ENCODE data around the gene CXCR5.

Gene CXCR5

GRCh38 chr11:118924591-118925585 lies 41.2 kb downstream of the CXCR5 start (continued):
- TF ChIP-seq ZFP69B (tag by site-specific recombination; IDR thresholded peaks at IDR 0.05): no peak
- peak; percentile 38; the same call in 1 of the 2 replicates for TF ChIP-seq GLIS1 (tag by site-specific recombination; IDR thresholded peaks at IDR 0.05)
- TF ChIP-seq, protein P1, sequence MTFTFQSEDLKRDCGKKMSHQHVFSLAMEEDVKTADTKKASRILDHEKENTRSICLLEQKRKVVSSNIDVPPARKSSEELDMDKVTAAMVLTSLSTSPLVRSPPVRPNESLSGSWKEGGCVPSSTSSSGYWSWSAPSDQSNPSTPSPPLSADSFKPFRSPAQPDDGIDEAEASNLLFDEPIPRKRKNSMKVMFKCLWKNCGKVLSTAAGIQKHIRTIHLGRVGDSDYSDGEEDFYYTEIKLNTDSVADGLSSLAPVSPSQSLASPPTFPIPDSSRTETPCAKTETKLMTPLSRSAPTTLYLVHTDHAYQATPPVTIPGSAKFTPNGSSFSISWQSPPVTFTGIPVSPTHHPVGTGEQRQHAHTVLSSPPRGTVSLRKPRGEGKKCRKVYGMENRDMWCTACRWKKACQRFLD (tag by site-specific recombination; IDR thresholded peaks at IDR 0.05): no peak
- no peak for TF ChIP-seq ZNF776 (tag by site-specific recombination; IDR thresholded peaks at IDR 0.05; ENCODE audit: borderline replicate concordance)
- TF ChIP-seq GLI4 (tag by site-specific recombination; IDR thresholded peaks at IDR 0.05): no peak
- TF ChIP-seq ZNF266 (tag by site-specific recombination; IDR thresholded peaks at IDR 0.05; ENCODE audit: low read depth): no peak
- TF ChIP-seq ZBTB20 (tag by site-specific recombination; IDR thresholded peaks at IDR 0.05): peak; percentile 83; the same call in 1 of the 2 replicates
- TF ChIP-seq WT1 (tag by site-specific recombination; IDR thresholded peaks at IDR 0.05): no peak
- TF ChIP-seq, protein P2, sequence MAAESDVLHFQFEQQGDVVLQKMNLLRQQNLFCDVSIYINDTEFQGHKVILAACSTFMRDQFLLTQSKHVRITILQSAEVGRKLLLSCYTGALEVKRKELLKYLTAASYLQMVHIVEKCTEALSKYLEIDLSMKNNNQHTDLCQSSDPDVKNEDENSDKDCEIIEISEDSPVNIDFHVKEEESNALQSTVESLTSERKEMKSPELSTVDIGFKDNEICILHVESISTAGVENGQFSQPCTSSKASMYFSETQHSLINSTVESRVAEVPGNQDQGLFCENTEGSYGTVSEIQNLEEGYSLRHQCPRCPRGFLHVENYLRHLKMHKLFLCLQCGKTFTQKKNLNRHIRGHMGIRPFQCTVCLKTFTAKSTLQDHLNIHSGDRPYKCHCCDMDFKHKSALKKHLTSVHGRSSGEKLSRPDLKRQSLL (tag by site-specific recombination; IDR thresholded peaks at IDR 0.05): no peak
- TF ChIP-seq ZNF292 (tag by site-specific recombination; IDR thresholded peaks at IDR 0.05; ENCODE audit: borderline replicate concordance, low read depth): no peak
- peak; percentile 85 for TF ChIP-seq ZNF76 (tag by site-specific recombination; IDR thresholded peaks at IDR 0.05; ENCODE audit: borderline replicate concordance, low read depth)
- TF ChIP-seq REPIN1 (tag by site-specific recombination; IDR thresholded peaks at IDR 0.05; ENCODE audit: low read depth): no peak
- TF ChIP-seq ZNF449 (tag by site-specific recombination; IDR thresholded peaks at IDR 0.05): no peak
- TF ChIP-seq ZSCAN18 (tag by site-specific recombination; IDR thresholded peaks at IDR 0.05): no peak
- TF ChIP-seq ZNF426 (tag by site-specific recombination; IDR thresholded peaks at IDR 0.05): no peak
- TF ChIP-seq REST (tag by site-specific recombination; IDR thresholded peaks at IDR 0.05): no peak
- no peak for TF ChIP-seq ZNF138 (tag by site-specific recombination; IDR thresholded peaks at IDR 0.05; ENCODE audit: borderline replicate concordance)
- TF ChIP-seq ZNF362 (tag by site-specific recombination; IDR thresholded peaks at IDR 0.05): no peak
- no peak for TF ChIP-seq KLF1 (tag by site-specific recombination; IDR thresholded peaks at IDR 0.05)
- TF ChIP-seq, protein P3, sequence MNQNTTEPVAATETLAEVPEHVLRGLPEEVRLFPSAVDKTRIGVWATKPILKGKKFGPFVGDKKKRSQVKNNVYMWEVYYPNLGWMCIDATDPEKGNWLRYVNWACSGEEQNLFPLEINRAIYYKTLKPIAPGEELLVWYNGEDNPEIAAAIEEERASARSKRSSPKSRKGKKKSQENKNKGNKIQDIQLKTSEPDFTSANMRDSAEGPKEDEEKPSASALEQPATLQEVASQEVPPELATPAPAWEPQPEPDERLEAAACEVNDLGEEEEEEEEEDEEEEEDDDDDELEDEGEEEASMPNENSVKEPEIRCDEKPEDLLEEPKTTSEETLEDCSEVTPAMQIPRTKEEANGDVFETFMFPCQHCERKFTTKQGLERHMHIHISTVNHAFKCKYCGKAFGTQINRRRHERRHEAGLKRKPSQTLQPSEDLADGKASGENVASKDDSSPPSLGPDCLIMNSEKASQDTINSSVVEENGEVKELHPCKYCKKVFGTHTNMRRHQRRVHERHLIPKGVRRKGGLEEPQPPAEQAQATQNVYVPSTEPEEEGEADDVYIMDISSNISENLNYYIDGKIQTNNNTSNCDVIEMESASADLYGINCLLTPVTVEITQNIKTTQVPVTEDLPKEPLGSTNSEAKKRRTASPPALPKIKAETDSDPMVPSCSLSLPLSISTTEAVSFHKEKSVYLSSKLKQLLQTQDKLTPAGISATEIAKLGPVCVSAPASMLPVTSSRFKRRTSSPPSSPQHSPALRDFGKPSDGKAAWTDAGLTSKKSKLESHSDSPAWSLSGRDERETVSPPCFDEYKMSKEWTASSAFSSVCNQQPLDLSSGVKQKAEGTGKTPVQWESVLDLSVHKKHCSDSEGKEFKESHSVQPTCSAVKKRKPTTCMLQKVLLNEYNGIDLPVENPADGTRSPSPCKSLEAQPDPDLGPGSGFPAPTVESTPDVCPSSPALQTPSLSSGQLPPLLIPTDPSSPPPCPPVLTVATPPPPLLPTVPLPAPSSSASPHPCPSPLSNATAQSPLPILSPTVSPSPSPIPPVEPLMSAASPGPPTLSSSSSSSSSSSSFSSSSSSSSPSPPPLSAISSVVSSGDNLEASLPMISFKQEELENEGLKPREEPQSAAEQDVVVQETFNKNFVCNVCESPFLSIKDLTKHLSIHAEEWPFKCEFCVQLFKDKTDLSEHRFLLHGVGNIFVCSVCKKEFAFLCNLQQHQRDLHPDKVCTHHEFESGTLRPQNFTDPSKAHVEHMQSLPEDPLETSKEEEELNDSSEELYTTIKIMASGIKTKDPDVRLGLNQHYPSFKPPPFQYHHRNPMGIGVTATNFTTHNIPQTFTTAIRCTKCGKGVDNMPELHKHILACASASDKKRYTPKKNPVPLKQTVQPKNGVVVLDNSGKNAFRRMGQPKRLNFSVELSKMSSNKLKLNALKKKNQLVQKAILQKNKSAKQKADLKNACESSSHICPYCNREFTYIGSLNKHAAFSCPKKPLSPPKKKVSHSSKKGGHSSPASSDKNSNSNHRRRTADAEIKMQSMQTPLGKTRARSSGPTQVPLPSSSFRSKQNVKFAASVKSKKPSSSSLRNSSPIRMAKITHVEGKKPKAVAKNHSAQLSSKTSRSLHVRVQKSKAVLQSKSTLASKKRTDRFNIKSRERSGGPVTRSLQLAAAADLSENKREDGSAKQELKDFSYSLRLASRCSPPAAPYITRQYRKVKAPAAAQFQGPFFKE (tag by site-specific recombination; IDR thresholded peaks at IDR 0.05; ENCODE audit: borderline replicate concordance): no peak
